Coronary artery (tissue), 2 donors: ENCODE results near the gene TTC21A.

Source experiments
- DNase-seq: peaks from one replicate; pipeline ENCODE4 v3.0.0-alpha.2; 2017; ENCODE audit warnings: low spot score
- H3K27ac ChIP-seq, 2 donors: fragments of 200-600 bp; sonication (generic); one replicate each; pipeline ENCODE4 v1.5.1; 2016 to 2019
- H3K4me3 ChIP-seq: fragments of 200-600 bp; sonication (generic); 2 replicates; pipeline ENCODE4 v1.5.1; 2016; ENCODE audit warnings: mild to moderate bottlenecking, moderate library complexity
- CTCF ChIP-seq: fragments of 200-600 bp; sonication (generic); IDR thresholded peaks from one replicate; pipeline ENCODE4 v1.5.1; 2019; ENCODE audit warnings: antibody characterized with exemption

The TTC21A gene

GRCh38 chr3:39125841-39126500 is 18.5 kb downstream of the TTC21A start:
- no peak for DNase-seq

GRCh38 chr3:39126532-39127071 is 19.1 kb downstream of the TTC21A start:
- no peak for DNase-seq
- Histone ChIP-seq H3K4me3 (no peak overlapping the region), H3K27ac (no peak overlapping the region)
- no peak for TF ChIP-seq CTCF

More at GRCh38 chr3:39125841-39126500, 18.5 kb downstream of the TTC21A start:
- H3K27ac ChIP-seq, result no peak overlapping the region
- no peak overlapping the region for H3K4me3 ChIP-seq
- no peak for TF ChIP-seq CTCF

GRCh38 chr3:39127269-39127907 is 19.9 kb downstream of the TTC21A start:
- Histone ChIP-seq H3K4me3 (no peak overlapping the region), H3K27ac (no peak overlapping the region)
- no peak for DNase-seq
- no peak for TF ChIP-seq CTCF

GRCh38 chr3:39127908-39128304 is 20.4 kb downstream of the TTC21A start:
- H3K27ac ChIP-seq, result no peak overlapping the region
- no peak overlapping the region for H3K4me3 ChIP-seq
- TF ChIP-seq CTCF, result no peak
- no peak for DNase-seq

GRCh38 chr3:39128951-39129350 is 21.5 kb downstream of the TTC21A start:
- no peak for TF ChIP-seq CTCF
- no peak overlapping the region for H3K27ac ChIP-seq
- no peak for DNase-seq
- H3K4me3 ChIP-seq, result no peak overlapping the region

- no peak overlapping the region for H3K4me3 ChIP-seq
- H3K27ac ChIP-seq, result no peak overlapping the region
- no peak for DNase-seq
- no peak for TF ChIP-seq CTCF
Observed at GRCh38 chr3:39130026-39130425, 22.5 kb downstream of the TTC21A start.
